HepG2 (cell line): ENCODE results near the gene EPHX1. TPM values are rescaled to one million over a fixed set of nuclear protein-coding genes. Genes with fewer than 3 reads are reported as not detected.

Source experiments
- CBFB ChIP-seq: sonication (generic); formaldehyde crosslinking; IDR thresholded peaks from 2 replicates; pipeline ENCODE4 v1.4.0; 2020; ENCODE audit warnings: missing genetic modification reagents
- HES4 ChIP-seq: sonication (generic); formaldehyde crosslinking; IDR thresholded peaks from 2 replicates; pipeline ENCODE4 v1.9.0; 2021; ENCODE audit warnings: mild to moderate bottlenecking, missing genetic modification reagents, borderline replicate concordance
- HHEX ChIP-seq: IDR thresholded peaks from 2 replicates; pipeline ENCODE4 v1.6.1; 2016; ENCODE audit warnings: control low read depth
- HNRNPK ChIP-seq: fragments of 200-400 bp; formaldehyde crosslinking; IDR thresholded peaks from 2 replicates; pipeline ENCODE4 v1.6.1; 2018; ENCODE audit warnings: low read length, low read depth, moderate library complexity, mild to moderate bottlenecking; ENCODE audit not compliant: poor library complexity, severe bottlenecking
- KLF12 ChIP-seq: sonication (generic); formaldehyde crosslinking; IDR thresholded peaks from 2 replicates; pipeline ENCODE4 v1.4.0; 2020; ENCODE audit warnings: missing genetic modification reagents, borderline replicate concordance
- KMT2B ChIP-seq: IDR thresholded peaks from 2 replicates; pipeline ENCODE4 v1.6.1; 2016; ENCODE audit warnings: missing genetic modification reagents, missing compliant biosample characterization
- MBD4 ChIP-seq: IDR thresholded peaks from 2 replicates; pipeline ENCODE4 v1.6.1; 2012; ENCODE audit warnings: low read length, inconsistent platforms, borderline replicate concordance
- MEF2D ChIP-seq: sonication (generic); formaldehyde crosslinking; IDR thresholded peaks from 2 replicates; pipeline ENCODE4 v1.5.1; 2020; ENCODE audit warnings: mild to moderate bottlenecking, missing genetic modification reagents
- MEIS1 ChIP-seq: sonication (generic); formaldehyde crosslinking; IDR thresholded peaks from 2 replicates; pipeline ENCODE4 v1.9.0; 2021; ENCODE audit warnings: mild to moderate bottlenecking, missing genetic modification reagents, moderate library complexity, borderline replicate concordance
- MEIS2 ChIP-seq: sonication (generic); formaldehyde crosslinking; IDR thresholded peaks from 2 replicates; pipeline ENCODE4 v1.9.0; 2021; ENCODE audit warnings: mild to moderate bottlenecking, missing genetic modification reagents
- NR2F1 ChIP-seq, 2 experiments: fragments of 450-650 bp in 1 of 2; formaldehyde crosslinking in 1 of 2; IDR thresholded peaks; 2 replicates each; pipeline versions ENCODE4 v1.5.0 to v1.6.1; 2016 to 2020; ENCODE audit warnings: mild to moderate bottlenecking in 1 of 2, missing compliant biosample characterization in 1 of 2, missing genetic modification reagents in 1 of 2, moderate library complexity in 1 of 2
- SNRNP70 ChIP-seq: fragments of 200-400 bp; formaldehyde crosslinking; IDR thresholded peaks from 2 replicates; pipeline ENCODE4 v1.6.1; 2017; ENCODE audit warnings: mild to moderate bottlenecking, low read depth, low read length, moderate library complexity
- TBL1XR1 ChIP-seq: fragments of 150-350 bp; IDR thresholded peaks from 2 replicates; pipeline ENCODE4 v1.6.1; 2014; ENCODE audit warnings: borderline replicate concordance, low read length; ENCODE audit not compliant: partially characterized antibody
- TP53 ChIP-seq: sonication (generic); formaldehyde crosslinking; conservative IDR thresholded peaks from 2 replicates; pipeline ENCODE4 v1.4.0; 2020; ENCODE audit warnings: missing genetic modification reagents
- U2AF2 ChIP-seq: fragments of 200-400 bp; formaldehyde crosslinking; IDR thresholded peaks from 2 replicates; pipeline ENCODE4 v1.6.1; 2017; ENCODE audit warnings: low read depth, mild to moderate bottlenecking, low read length
- WIZ ChIP-seq: sonication (generic); formaldehyde crosslinking; IDR thresholded peaks from 2 replicates; pipeline ENCODE4 v1.5.1; 2020; ENCODE audit warnings: mild to moderate bottlenecking, missing genetic modification reagents
- YEATS2 ChIP-seq: sonication (generic); formaldehyde crosslinking; IDR thresholded peaks from 2 replicates; pipeline ENCODE4 v1.4.0; 2020; ENCODE audit warnings: missing genetic modification reagents, borderline replicate concordance
- ZKSCAN8 ChIP-seq: IDR thresholded peaks from 2 replicates; pipeline ENCODE4 v1.6.1; 2016; ENCODE audit warnings: borderline replicate concordance, missing genetic modification reagents, missing compliant biosample characterization
- ZMYM3 ChIP-seq: sonication (generic); formaldehyde crosslinking; IDR thresholded peaks from 2 replicates; pipeline ENCODE4 v1.5.1; 2020; ENCODE audit warnings: mild to moderate bottlenecking, missing genetic modification reagents
- ZNF703 ChIP-seq: sonication (generic); formaldehyde crosslinking; IDR thresholded peaks from 2 replicates; pipeline ENCODE4 v1.5.1; 2020; ENCODE audit warnings: missing genetic modification reagents, mild to moderate bottlenecking, moderate library complexity, borderline replicate concordance
- ZNF704 ChIP-seq: sonication (generic); formaldehyde crosslinking; IDR thresholded peaks from 2 replicates; pipeline ENCODE4 v1.8.1; 2023; ENCODE audit warnings: mild to moderate bottlenecking, inconsistent platforms, moderate library complexity, missing genetic modification reagents, borderline replicate concordance
- ZSCAN20 ChIP-seq: sonication (generic); formaldehyde crosslinking; IDR thresholded peaks from 2 replicates; pipeline ENCODE4 v1.4.0; 2020; ENCODE audit warnings: missing genetic modification reagents, mild to moderate bottlenecking, borderline replicate concordance
- polyA plus RNA-seq, 8 experiments: library from polyadenylated mRNA; depleted of rRNA in 3 of 8; stranded (reverse) in 7 of 8; unstranded in 1 of 8; fragments of >200 nt; fragmentation: Illumina TruSeq in 4 of 8; extraction: Trizol in 4 of 8; gene quantifications; 2 replicates each; pipeline versions ENCODE4 v1.2.1 to v1.2.3, GENCODE V29; 2011 to 2016; ENCODE audit warnings: low read depth in 4 of 8, missing spikeins in 1 of 8, mixed read lengths in 1 of 8; ENCODE audit not compliant: insufficient read depth in 1 of 8
- total RNA-seq, 5 experiments: library from RNA; depleted of rRNA; stranded (reverse); fragments of >200 nt; fragmentation: Illumina TruSeq; extraction: Trizol; gene quantifications; 2 replicates each; pipeline ENCODE4 v1.2.3, GENCODE V29; 2016; ENCODE audit warnings: low read depth in 1 of 5
- TF ChIP-seq, protein P1 (sequence below): IDR thresholded peaks from 2 replicates; pipeline ENCODE4 v1.6.1; 2012; ENCODE audit warnings: inconsistent platforms
- TF ChIP-seq, protein P2 (sequence below): sonication (generic); formaldehyde crosslinking; IDR thresholded peaks from 2 replicates; pipeline ENCODE4 v1.4.0; 2020; ENCODE audit warnings: missing genetic modification reagents
- TF ChIP-seq, protein P3 (sequence below): sonication (generic); formaldehyde crosslinking; IDR thresholded peaks from 2 replicates; pipeline ENCODE4 v1.4.0; 2020; ENCODE audit warnings: missing genetic modification reagents

The EPHX1 gene
- total and polyA plus RNA-seq, 2 of the 13 experiments (the other 11 are each of a cell fraction or from before 2014, with no cell fraction given): 27.7 to 36.5 TPM

DNA sequence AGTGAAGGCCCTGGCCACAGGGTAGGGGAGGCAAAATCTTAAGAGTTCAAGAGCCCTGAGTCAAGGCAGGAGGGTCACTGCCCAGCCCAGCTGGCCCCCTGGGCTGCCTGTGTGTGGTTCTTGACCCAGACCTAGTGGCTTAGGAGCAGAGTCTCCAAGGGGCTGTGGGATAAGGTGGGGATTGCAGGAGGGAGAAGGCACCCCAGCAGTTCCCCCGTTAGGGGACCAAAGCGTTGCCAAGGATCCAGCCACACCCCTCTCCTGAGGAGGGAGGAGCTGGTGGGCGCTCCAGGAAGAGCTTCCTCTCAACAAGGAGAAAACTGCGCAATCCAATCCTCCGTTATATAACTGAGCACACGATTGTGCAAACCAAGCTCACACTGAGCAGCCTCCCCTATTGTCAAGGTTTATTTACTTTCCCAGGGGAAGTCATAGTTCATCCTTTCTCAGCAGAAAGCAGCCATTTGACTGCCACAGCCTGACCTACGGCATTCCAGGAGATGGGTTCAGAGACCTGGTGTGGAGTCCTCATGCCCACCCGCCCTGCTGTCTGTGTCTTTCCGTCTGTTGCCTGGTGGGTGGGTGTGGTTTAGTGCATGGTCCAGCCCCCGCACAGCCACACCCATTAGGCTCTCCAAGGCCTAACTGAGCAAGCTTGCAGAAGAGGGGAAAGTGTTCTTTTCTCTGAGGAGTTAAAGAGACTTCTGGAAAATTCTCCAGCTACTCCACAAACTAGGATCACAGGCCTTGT lies 3.5 kb downstream of the EPHX1 start (continued):
- TF ChIP-seq U2AF2: no peak
- TF ChIP-seq KMT2B (CRISPR knock-in tag): peak; percentile 70
- TF ChIP-seq CBFB (CRISPR knock-in tag): peak; percentile 87
- TF ChIP-seq ZKSCAN8: peak; percentile 95
- TF ChIP-seq NR2F1 (CRISPR knock-in tag; IDR thresholded peaks at IDR 0.05): peak; percentile 90 to 94
- no peak; the same call in 1 of the 2 replicates for TF ChIP-seq ZSCAN20
- TF ChIP-seq, protein P1, sequence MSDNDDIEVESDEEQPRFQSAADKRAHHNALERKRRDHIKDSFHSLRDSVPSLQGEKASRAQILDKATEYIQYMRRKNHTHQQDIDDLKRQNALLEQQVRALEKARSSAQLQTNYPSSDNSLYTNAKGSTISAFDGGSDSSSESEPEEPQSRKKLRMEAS: peak; percentile 72
- TF ChIP-seq MEF2D (CRISPR knock-in tag): peak; percentile 92
- no peak for TF ChIP-seq HNRNPK
- TF ChIP-seq, protein P2, sequence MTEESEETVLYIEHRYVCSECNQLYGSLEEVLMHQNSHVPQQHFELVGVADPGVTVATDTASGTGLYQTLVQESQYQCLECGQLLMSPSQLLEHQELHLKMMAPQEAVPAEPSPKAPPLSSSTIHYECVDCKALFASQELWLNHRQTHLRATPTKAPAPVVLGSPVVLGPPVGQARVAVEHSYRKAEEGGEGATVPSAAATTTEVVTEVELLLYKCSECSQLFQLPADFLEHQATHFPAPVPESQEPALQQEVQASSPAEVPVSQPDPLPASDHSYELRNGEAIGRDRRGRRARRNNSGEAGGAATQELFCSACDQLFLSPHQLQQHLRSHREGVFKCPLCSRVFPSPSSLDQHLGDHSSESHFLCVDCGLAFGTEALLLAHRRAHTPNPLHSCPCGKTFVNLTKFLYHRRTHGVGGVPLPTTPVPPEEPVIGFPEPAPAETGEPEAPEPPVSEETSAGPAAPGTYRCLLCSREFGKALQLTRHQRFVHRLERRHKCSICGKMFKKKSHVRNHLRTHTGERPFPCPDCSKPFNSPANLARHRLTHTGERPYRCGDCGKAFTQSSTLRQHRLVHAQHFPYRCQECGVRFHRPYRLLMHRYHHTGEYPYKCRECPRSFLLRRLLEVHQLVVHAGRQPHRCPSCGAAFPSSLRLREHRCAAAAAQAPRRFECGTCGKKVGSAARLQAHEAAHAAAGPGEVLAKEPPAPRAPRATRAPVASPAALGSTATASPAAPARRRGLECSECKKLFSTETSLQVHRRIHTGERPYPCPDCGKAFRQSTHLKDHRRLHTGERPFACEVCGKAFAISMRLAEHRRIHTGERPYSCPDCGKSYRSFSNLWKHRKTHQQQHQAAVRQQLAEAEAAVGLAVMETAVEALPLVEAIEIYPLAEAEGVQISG (CRISPR knock-in tag): peak; percentile 88
- TF ChIP-seq YEATS2: peak; percentile 82; the same call in 1 of the 2 replicates
- no peak for TF ChIP-seq MBD4
- peak; percentile 98 for TF ChIP-seq TBL1XR1
- TF ChIP-seq, protein P3, sequence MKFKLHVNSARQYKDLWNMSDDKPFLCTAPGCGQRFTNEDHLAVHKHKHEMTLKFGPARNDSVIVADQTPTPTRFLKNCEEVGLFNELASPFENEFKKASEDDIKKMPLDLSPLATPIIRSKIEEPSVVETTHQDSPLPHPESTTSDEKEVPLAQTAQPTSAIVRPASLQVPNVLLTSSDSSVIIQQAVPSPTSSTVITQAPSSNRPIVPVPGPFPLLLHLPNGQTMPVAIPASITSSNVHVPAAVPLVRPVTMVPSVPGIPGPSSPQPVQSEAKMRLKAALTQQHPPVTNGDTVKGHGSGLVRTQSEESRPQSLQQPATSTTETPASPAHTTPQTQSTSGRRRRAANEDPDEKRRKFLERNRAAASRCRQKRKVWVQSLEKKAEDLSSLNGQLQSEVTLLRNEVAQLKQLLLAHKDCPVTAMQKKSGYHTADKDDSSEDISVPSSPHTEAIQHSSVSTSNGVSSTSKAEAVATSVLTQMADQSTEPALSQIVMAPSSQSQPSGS (CRISPR knock-in tag): peak; percentile 91
- TF ChIP-seq WIZ (CRISPR knock-in tag): 0 out of 2 replicates have a peak, but pooled peaks have one; percentile 55
- peak; percentile 94; the same call in 1 of the 2 replicates for TF ChIP-seq KLF12 (CRISPR knock-in tag)
- TF ChIP-seq HHEX (CRISPR knock-in tag): peak; percentile 63
- no peak for TF ChIP-seq ZNF703 (CRISPR knock-in tag)
- TF ChIP-seq MEIS2 (CRISPR knock-in tag): peak; percentile 97
- peak; percentile 93; the same call in 1 of the 2 replicates for TF ChIP-seq MEIS1 (CRISPR knock-in tag)
- peak; percentile 72; the same call in 1 of the 2 replicates for TF ChIP-seq TP53
- TF ChIP-seq SNRNP70: no peak
- TF ChIP-seq ZMYM3 (CRISPR knock-in tag): peak; percentile 80; the same call in 1 of the 2 replicates
- no peak for TF ChIP-seq ZNF704 (CRISPR knock-in tag)
- TF ChIP-seq HES4: 0 out of 2 replicates have a peak, but pooled peaks have one; percentile 42
